Measurements from ENCODE around the gene MYEOV. TPM values are rescaled to one million over a fixed set of nuclear protein-coding genes. Genes with fewer than 3 reads are reported as not detected.
A peak's percentile ranks its signal among the peaks of the same experiment; 100 is the strongest.

The MYEOV gene
- total RNA-seq, 4 donors from 2014 or later, result not detected

DNA sequence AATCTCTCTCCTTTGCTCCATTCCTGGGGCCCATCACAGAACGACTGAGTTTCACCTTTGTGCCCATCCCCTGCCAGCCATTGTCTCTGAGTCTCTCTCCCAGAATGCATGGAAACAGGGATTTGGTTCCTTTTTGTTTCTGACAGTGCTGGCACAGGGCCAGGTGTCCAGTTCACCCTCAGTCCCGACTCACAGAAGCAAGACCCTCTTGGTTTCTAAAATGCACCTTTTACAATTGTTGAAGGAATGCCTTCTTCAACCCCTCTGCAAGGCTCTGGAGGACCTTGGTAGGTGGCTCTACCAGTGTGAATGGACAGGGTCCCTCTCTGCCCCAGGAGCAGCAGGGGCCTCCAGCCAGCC is 5.1 kb upstream of the MYEOV start:
- H3K36me3 ChIP-seq, result no peaks in the 10 kb centered on the region
- no peak for ATAC-seq
- WGBS, 2 donors (ENCODE audit: low coverage in 1 of 2), result 36% methylated on average over 2 of the region's 2 CpGs; no CpG with 5 or more reads in 1 of the 2 donors
- H3K27me3 ChIP-seq, result peaks cover 24% of the 10 kb centered on the region
- no peaks in the 10 kb centered on the region for H3K9me3 ChIP-seq
- TF ChIP-seq POLR2A (IDR thresholded peaks at IDR 0.05) (no peak), EP300 (IDR thresholded peaks at IDR 0.05) (no peak), POLR2AphosphoS5 (IDR thresholded peaks at IDR 0.05) (no peak)
- TF ChIP-seq, protein P1, sequence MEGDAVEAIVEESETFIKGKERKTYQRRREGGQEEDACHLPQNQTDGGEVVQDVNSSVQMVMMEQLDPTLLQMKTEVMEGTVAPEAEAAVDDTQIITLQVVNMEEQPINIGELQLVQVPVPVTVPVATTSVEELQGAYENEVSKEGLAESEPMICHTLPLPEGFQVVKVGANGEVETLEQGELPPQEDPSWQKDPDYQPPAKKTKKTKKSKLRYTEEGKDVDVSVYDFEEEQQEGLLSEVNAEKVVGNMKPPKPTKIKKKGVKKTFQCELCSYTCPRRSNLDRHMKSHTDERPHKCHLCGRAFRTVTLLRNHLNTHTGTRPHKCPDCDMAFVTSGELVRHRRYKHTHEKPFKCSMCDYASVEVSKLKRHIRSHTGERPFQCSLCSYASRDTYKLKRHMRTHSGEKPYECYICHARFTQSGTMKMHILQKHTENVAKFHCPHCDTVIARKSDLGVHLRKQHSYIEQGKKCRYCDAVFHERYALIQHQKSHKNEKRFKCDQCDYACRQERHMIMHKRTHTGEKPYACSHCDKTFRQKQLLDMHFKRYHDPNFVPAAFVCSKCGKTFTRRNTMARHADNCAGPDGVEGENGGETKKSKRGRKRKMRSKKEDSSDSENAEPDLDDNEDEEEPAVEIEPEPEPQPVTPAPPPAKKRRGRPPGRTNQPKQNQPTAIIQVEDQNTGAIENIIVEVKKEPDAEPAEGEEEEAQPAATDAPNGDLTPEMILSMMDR (IDR thresholded peaks at IDR 0.05), result no peak
- H3K4me1 ChIP-seq, result no peaks in the 10 kb centered on the region
- no peak overlapping the region for H3K27ac ChIP-seq
- no peak overlapping the region for H3K4me3 ChIP-seq

DNA sequence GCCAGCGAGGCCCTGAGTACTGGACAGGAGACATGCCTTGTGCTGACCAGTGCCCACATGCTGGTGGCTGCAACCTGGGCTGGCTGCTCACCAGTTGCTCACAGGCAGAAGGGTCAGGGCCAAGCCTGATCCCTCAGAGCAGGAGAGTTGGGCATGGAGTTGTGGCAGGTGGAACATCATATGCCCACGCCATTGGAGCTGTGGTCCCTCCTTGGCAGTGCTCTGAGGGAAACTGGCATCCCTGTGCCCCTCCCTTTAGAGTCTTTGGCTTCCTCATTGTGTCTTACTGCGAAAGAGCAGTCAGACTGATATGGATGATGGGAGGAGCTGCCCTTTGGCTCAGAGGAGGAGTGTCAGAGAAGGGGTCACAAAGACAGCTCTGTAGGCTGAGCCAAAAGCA is 3.1 kb upstream of the MYEOV start:
- TF ChIP-seq POLR2A (IDR thresholded peaks at IDR 0.05) (no peak), EP300 (IDR thresholded peaks at IDR 0.05) (no peak), POLR2AphosphoS5 (IDR thresholded peaks at IDR 0.05) (no peak)
- TF ChIP-seq, protein P1 (IDR thresholded peaks at IDR 0.05), result no peak
- no peak overlapping the region for H3K4me3 ChIP-seq
- WGBS, 2 donors (ENCODE audit: low coverage in 1 of 2), result 100% methylated on average over 1 of the region's 3 CpGs; no CpG with 5 or more reads in 1 of the 2 donors
- H3K4me1 ChIP-seq, result peaks cover 0 to 4% (median 0%) of the 10 kb centered on the region in 3 donors
- H3K36me3 ChIP-seq, result no peaks in the 10 kb centered on the region
- H3K9me3 ChIP-seq, result no peaks in the 10 kb centered on the region
- no peak overlapping the region for H3K27ac ChIP-seq
- ATAC-seq, result no peak
- H3K27me3 ChIP-seq, result peaks cover 16% of the 10 kb centered on the region

DNA sequence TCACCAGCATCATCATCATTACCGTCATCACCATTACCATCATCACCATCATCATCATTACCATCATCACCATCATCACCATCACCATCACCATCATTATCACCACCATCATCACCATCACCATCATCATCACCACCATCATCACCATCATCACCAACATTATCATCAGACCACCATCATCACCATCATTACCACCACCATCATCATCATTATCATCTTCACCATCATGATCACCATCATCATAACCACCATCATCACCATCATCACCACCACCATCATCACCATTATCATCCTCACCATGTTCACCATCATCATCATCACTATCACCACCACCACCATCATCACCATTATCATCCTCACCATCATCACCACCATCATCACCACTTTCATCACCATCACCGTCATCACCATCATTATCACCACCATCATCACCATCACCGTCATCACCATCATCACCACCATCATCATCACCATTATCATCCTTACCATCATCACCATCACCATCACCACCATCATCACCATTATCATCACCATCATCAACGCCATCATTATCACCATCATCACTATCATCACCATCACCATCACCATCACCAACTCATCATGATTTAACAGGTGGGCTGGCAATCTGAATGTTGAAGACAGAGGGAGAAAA is 2.4 kb upstream of the MYEOV start:
- Histone ChIP-seq H3K9me3 (no peaks in the 10 kb centered on the region), H3K36me3 (no peaks in the 10 kb centered on the region), H3K4me3 (no peak overlapping the region), H3K27me3 (peaks cover 14% of the 10 kb centered on the region), H3K4me1 (peaks cover 0 to 12% (median 6%) of the 10 kb centered on the region in 3 donors), H3K27ac (no peak overlapping the region)
- no peak for ATAC-seq
- TF ChIP-seq EP300 (IDR thresholded peaks at IDR 0.05), result no peak
- TF ChIP-seq, protein P1 (IDR thresholded peaks at IDR 0.05), result no peak
- no peak for TF ChIP-seq POLR2A (IDR thresholded peaks at IDR 0.05)
- no peak for TF ChIP-seq POLR2AphosphoS5 (IDR thresholded peaks at IDR 0.05)
- WGBS, 2 donors (ENCODE audit: low coverage in 1 of 2), result 71 to 93% methylated on average over 3 to 4 of the region's 4 CpGs

DNA sequence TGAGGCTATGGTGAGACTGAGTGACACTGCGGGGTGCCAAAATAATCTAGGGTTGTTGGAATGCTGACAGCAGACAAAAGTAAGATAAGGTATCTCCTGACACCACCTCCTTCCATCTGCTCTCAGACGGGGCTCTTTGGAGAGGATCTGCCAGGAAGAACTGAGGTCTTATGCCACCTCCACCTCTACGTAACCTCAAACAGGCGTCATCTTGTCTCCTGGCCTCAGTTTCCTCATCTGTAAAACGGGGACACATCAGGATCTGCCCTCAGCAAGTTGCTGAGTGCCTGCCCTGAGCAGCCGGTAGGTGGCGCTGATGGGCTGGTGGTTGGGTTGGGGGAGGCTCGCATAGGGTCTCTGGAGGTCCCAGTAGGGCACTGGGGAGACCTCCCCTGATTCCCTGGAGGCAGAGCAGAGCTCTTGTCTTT is 1.7 kb upstream of the MYEOV start:
- Histone ChIP-seq H3K36me3 (no peaks in the 10 kb centered on the region), H3K4me3 (no peak overlapping the region), H3K4me1 (peaks cover 0 to 18% (median 7%) of the 10 kb centered on the region in 3 donors), H3K9me3 (no peaks in the 10 kb centered on the region), H3K27ac (no peak overlapping the region), H3K27me3 (peaks cover 18% of the 10 kb centered on the region)
- no peak for ATAC-seq
- no peak for TF ChIP-seq POLR2A (IDR thresholded peaks at IDR 0.05)
- TF ChIP-seq, protein P1 (IDR thresholded peaks at IDR 0.05), result peak in 3 of 4 experiments; percentile 52 to 83 (median 58)
- TF ChIP-seq POLR2AphosphoS5 (IDR thresholded peaks at IDR 0.05), result no peak
- WGBS, 2 donors (ENCODE audit: low coverage in 1 of 2), result 38 to 60% methylated on average over 2 to 4 of the region's 8 CpGs

DNA sequence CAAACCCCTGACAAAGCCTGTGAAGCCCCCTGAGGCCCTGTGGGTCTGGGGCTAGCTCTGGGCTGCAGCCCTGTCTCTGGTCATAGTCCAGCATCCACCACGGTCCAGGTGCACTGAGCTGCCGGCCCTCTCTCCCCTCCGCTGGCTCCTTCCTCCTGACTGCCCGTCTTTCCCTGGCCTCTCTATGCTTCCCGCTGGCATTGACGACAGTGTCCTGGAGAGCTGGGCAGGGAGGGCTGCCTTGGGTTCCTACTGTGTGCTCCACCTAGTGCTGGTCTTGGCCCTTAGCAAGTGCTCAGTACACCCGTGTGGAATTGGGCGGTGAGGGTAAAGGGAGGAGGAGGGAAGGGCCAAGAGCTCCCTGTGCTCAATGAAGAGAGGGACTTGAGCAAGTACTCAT is 868 bp upstream of the MYEOV start:
- H3K4me3 ChIP-seq, result no peak overlapping the region
- no peaks in the 10 kb centered on the region for H3K9me3 ChIP-seq
- peaks cover 0 to 27% (median 16%) of the 10 kb centered on the region in 3 donors for H3K4me1 ChIP-seq
- peaks cover 18% of the 10 kb centered on the region for H3K27me3 ChIP-seq
- TF ChIP-seq POLR2A (IDR thresholded peaks at IDR 0.05) (no peak), EP300 (IDR thresholded peaks at IDR 0.05) (no peak), POLR2AphosphoS5 (IDR thresholded peaks at IDR 0.05) (no peak)
- TF ChIP-seq, protein P1 (IDR thresholded peaks at IDR 0.05), result no peak
- no peak for ATAC-seq
- WGBS, 2 donors (ENCODE audit: low coverage in 1 of 2), result 87% methylated on average over 3 of the region's 8 CpGs; no CpG with 5 or more reads in 1 of the 2 donors
- no peaks in the 10 kb centered on the region for H3K36me3 ChIP-seq
- no peak overlapping the region for H3K27ac ChIP-seq
